GM12878 (cell line): ENCODE data around the gene LIX1L. TPM values are rescaled to one million over a fixed set of nuclear protein-coding genes. Genes with fewer than 3 reads are reported as not detected.

Source experiments
- ATAC-seq: fragments of 200-7000 bp; cut with Tn5 transposase; 3 replicates; pipeline ENCODE4 v1.9.1; 2020; ENCODE audit warnings: mild to moderate bottlenecking, moderate library complexity
- BruUV-seq: library from RNA; stranded (reverse); fragments of 400-500 nt; replicated peaks from 2 replicates; lab custom pipeline; 2021; lab: Mats Ljungman, UMichigan
- CTCF ChIA-PET: fragments of 300-600 bp; sonication (Branson Sonifier 250); formaldehyde crosslinking; extraction: SDS; loops from one replicate; lab custom pipeline; 2021; ENCODE audit warnings: inconsistent platforms; lab: Yijun Ruan, JAX
- POLR2A ChIA-PET: fragments of 350-600 bp; formaldehyde crosslinking; extraction: SDS; loops from one replicate; lab custom pipeline; 2021; ENCODE audit warnings: inconsistent platforms; lab: Charles Lee
- RAD21 ChIA-PET: fragments of 300-600 bp; sonication (Branson Sonifier 250); formaldehyde crosslinking; loops from one replicate; lab custom pipeline; 2023; ENCODE audit warnings: antibody characterized with exemption; ENCODE audit not compliant: unreplicated experiment; lab: Charles Lee
- SMC1A ChIA-PET: fragments of 300-600 bp; sonication (Branson Sonifier 250); formaldehyde crosslinking; loops from one replicate; lab custom pipeline; 2023; ENCODE audit not compliant: unreplicated experiment, uncharacterized antibody; lab: Charles Lee
- DNase-seq: peaks from one replicate; pipeline ENCODE4 v3.0.0-alpha.2; 2011; ENCODE audit warnings: low read depth, low spot score
- FAIRE-seq: peaks from 3 replicates; lab custom pipeline; 2011; peaks lifted over from hg19 to GRCh38; lab: Jason Lieb, UNC
- H2AFZ ChIP-seq: 2 replicates; pipeline ENCODE4 v1.6.0; 2011; ENCODE audit warnings: low read depth, low read length, control low read depth; ENCODE audit not compliant: control insufficient read depth
- H3K27ac ChIP-seq: 2 replicates; pipeline ENCODE4 v1.5.1; 2011; ENCODE audit warnings: control low read depth; ENCODE audit not compliant: control insufficient read depth, insufficient read depth
- H3K27me3 ChIP-seq, 2 experiments: replicated peaks in 1 of 2; 2 replicates each; pipeline versions ENCODE4 v1.6.0 to v1.6.1; 2011; ENCODE audit warnings: low read length in 1 of 2; ENCODE audit not compliant: control insufficient read depth in 2 of 2, insufficient read depth in 2 of 2
- H3K36me3 ChIP-seq, 2 experiments: 2 replicates each; pipeline ENCODE4 v1.5.1; 2011; ENCODE audit warnings: low read length in 1 of 2; ENCODE audit not compliant: control insufficient read depth in 2 of 2, insufficient read depth in 2 of 2
- H3K4me1 ChIP-seq: 2 replicates; pipeline ENCODE4 v1.6.1; 2011; ENCODE audit warnings: mild to moderate bottlenecking, low read length, moderate library complexity, mixed read lengths; ENCODE audit not compliant: control insufficient read depth, insufficient read depth
- H3K4me2 ChIP-seq: 2 replicates; pipeline ENCODE4 v1.6.0; 2011; ENCODE audit warnings: control low read depth; ENCODE audit not compliant: control insufficient read depth, insufficient read depth
- H3K4me3 ChIP-seq: fragments of 200-600 bp; sonication (generic); 2 replicates; pipeline ENCODE4 v1.5.1; 2016
- H3K79me2 ChIP-seq: 2 replicates; pipeline ENCODE4 v1.6.0; 2011; ENCODE audit warnings: low read length; ENCODE audit not compliant: control insufficient read depth, insufficient read depth
- H3K9ac ChIP-seq: 2 replicates; pipeline ENCODE4 v1.8.0; 2011; ENCODE audit warnings: low read length, control low read depth, mixed read lengths; ENCODE audit not compliant: control insufficient read depth, insufficient read depth
- H3K9me3 ChIP-seq: replicated peaks from 3 replicates; pipeline ENCODE4 v1.5.1; 2011; ENCODE audit warnings: mild to moderate bottlenecking, low read length; ENCODE audit not compliant: control insufficient read depth, insufficient read depth
- H4K20me1 ChIP-seq: 2 replicates; pipeline ENCODE4 v1.6.0; 2011; ENCODE audit not compliant: control insufficient read depth, insufficient read depth
- CUX1 ChIP-seq: IDR thresholded peaks from 2 replicates; pipeline ENCODE4 v1.6.1; 2012; ENCODE audit warnings: improper control_type of control experiment, low read depth, low read length; ENCODE audit not compliant: insufficient replicate concordance
- JUND ChIP-seq: IDR thresholded peaks from 2 replicates; pipeline ENCODE4 v1.6.1; 2012; ENCODE audit warnings: low read depth, mild to moderate bottlenecking, low read length, improper control_type of control experiment, moderate library complexity
- PAX8 ChIP-seq: fragments of 450-650 bp; IDR thresholded peaks from 2 replicates; pipeline ENCODE4 v1.6.1; 2017; ENCODE audit warnings: mild to moderate bottlenecking, moderate library complexity
- POLR2AphosphoS5 ChIP-seq: IDR thresholded peaks from 2 replicates; pipeline ENCODE4 v1.6.1; 2011; ENCODE audit warnings: mild to moderate bottlenecking, low read length, inconsistent platforms
- SIN3A ChIP-seq: IDR thresholded peaks from 2 replicates; pipeline ENCODE4 v1.6.1; 2012; ENCODE audit warnings: low read depth, low read length, improper control_type of control experiment
- STAT3 ChIP-seq: IDR thresholded peaks from 2 replicates; pipeline ENCODE4 v1.6.1; 2011; ENCODE audit warnings: low read depth, low read length, improper control_type of control experiment
- SUPT20H ChIP-seq: IDR thresholded peaks from 2 replicates; pipeline ENCODE4 v1.6.1; 2011; ENCODE audit warnings: low read depth, mild to moderate bottlenecking, low read length, moderate library complexity, borderline replicate concordance; ENCODE audit not compliant: control insufficient read depth
- YY1 ChIP-seq: IDR thresholded peaks from 2 replicates; pipeline ENCODE4 v1.6.1; 2011; ENCODE audit warnings: low read depth, mild to moderate bottlenecking, low read length
- ZBTB4 ChIP-seq: fragments of 450-650 bp; formaldehyde crosslinking; IDR thresholded peaks from 2 replicates; pipeline ENCODE4 v1.4.0; 2022; ENCODE audit warnings: mild to moderate bottlenecking, moderate library complexity
- ZNF592 ChIP-seq: fragments of 450-650 bp; IDR thresholded peaks from 2 replicates; pipeline ENCODE4 v1.6.1; 2017; ENCODE audit warnings: mild to moderate bottlenecking, moderate library complexity
- whole genome bisulfite sequencing: methylation state at CpG from one replicate; pipeline ENCODE4 v1.1.6; 2016; ENCODE audit warnings: low lambda C conversion rate; ENCODE audit not compliant: insufficient replicate concordance, insufficient coverage; ENCODE audit errors: missing lambda C conversion rate; 5-methylcytosine and 5-hydroxymethylcytosine counted together
- in situ Hi-C: fragments of 300-500 bp; cut with MboI; formaldehyde crosslinking; loops from 9 replicates; pipeline ENCODE4 v1.14.3; 2018; ENCODE audit warnings: mixed read lengths
- intact Hi-C: fragments of 100-400 bp; cut with micrococcal nuclease; formaldehyde crosslinking; loops from one replicate; pipeline ENCODE4 v1.14.2; 2022; ENCODE audit not compliant: unreplicated experiment
- polyA plus RNA-seq, 11 experiments: library from polyadenylated mRNA; depleted of rRNA in 4 of 11; unstranded in 6 of 11; stranded (reverse) in 5 of 11; fragments of >200 nt; fragmentation: Nextera tagmentation in 4 of 11; fragmentation: Illumina TruSeq in 1 of 11; extraction: Ambion mirVana in 4 of 11; extraction: Trizol in 1 of 11; gene quantifications; 1 replicate in 1 of 11; 2 replicates in 10 of 11; pipeline versions ENCODE4 v1.2.1 to v1.2.3, GENCODE V29; 2011 to 2016; ENCODE audit warnings: inconsistent platforms in 2 of 11, missing spikeins in 2 of 11, low read depth in 1 of 11
- total RNA-seq, 4 experiments: library from RNA; depleted of rRNA in 3 of 4; stranded (reverse); fragments of >200 nt in 3 of 4; fragmentation: Illumina TruSeq in 1 of 4; extraction: Trizol in 1 of 4; gene quantifications; 2 replicates each; pipeline versions ENCODE4 v1.2.1 to v1.2.3, GENCODE V29; 2013 to 2021

The LIX1L gene
- total and polyA plus RNA-seq, 10 of the 15 experiments (the other 5 are each of a cell fraction or from before 2014, with no cell fraction given), result 5.5 to 48.2 (median 15.3) TPM

- TF ChIP-seq ZNF592 (no peak), JUND (no peak), POLR2AphosphoS5 (no peak), SIN3A (no peak), PAX8 (no peak), STAT3 (no peak)
Measured at GRCh38 chr1:145942405-145942804, 15.4 kb downstream of the LIX1L start (continued).

- H3K9ac ChIP-seq, result no peak overlapping the region
- FAIRE-seq (no peak), DNase-seq (no peak), ATAC-seq (no peak)
- ChIA-PET SMC1A (interaction anchor here (3.6 kb wide), 1 partner anchor 21 kb away, joined by 9 read pairs; the partner anchor contains the start of gene LIX1L), POLR2A (interaction anchor here (0.6 kb wide), 1 partner anchor 9 kb away, joined by 8 read pairs; no protein-coding TSS in a partner anchor), CTCF (interaction anchor here (1.2 kb wide), 1 partner anchor 10 kb away, joined by 5 read pairs; the partner anchor contains the start of gene RBM8A), RAD21 (no interaction called here)
- no peak overlapping the region for H3K27ac ChIP-seq
- no peak overlapping the region for H3K4me3 ChIP-seq
- H3K79me2 ChIP-seq, result no peaks in the 10 kb centered on the region
- H3K36me3 ChIP-seq, result peaks cover 0 to 12% of the 10 kb centered on the region in 2 experiments; a peak in 3 of 4 replicates
- intact Hi-C loops (no loop called here), in situ Hi-C loops (no loop called here)
- H4K20me1 ChIP-seq, result no peaks in the 10 kb centered on the region
- H3K9me3 ChIP-seq, result no peaks in the 10 kb centered on the region
- BruUV-seq, result no TSS peak
- H3K27me3 ChIP-seq, result no peaks in the 10 kb centered on the region
- 100% methylated on average over 1 of the region's 1 CpG for WGBS
- H3K4me2 ChIP-seq, result no peak overlapping the region
- H2AFZ ChIP-seq, result no peak overlapping the region
- H3K4me1 ChIP-seq, result no peaks in the 10 kb centered on the region
- no peak for TF ChIP-seq YY1
- no peak for TF ChIP-seq CUX1
- TF ChIP-seq ZBTB4 (CRISPR knock-in tag), result no peak
- no peak for TF ChIP-seq SUPT20H
Measured at GRCh38 chr1:145937436-145937835, 20.4 kb downstream of the LIX1L start.
